Natural killer cell (primary cell): Measurements from ENCODE around the gene CCT6B. TPM values are rescaled to one million over a fixed set of nuclear protein-coding genes. Genes with fewer than 3 reads are reported as not detected.
"Not testable (repeated sequence)": the region's sequence is repeated elsewhere in the genome, so short reads cannot be mapped to it uniquely, and the experiment has no call there.

ENCODE experiments used
- ATAC-seq, 3 donors: fragments of 150-1000 bp in 2 of 3; fragments of 200-7000 bp in 1 of 3; cut with Tn5 transposase; 1 replicate in 1 of 3; 2 replicates in 2 of 3; pipeline ENCODE4 v1.10.0; 2021; ENCODE audit warnings: mild to moderate bottlenecking in 2 of 3, moderate library complexity in 2 of 3
- DNase-seq, 2 donors: peaks; one replicate each; pipeline versions ENCODE4 v3.0.0 to v3.0.0-alpha.2; 2013 to 2021; ENCODE audit warnings: mixed read lengths in 1 of 2
- H3K27ac ChIP-seq: one replicate; pipeline ENCODE4 v1.5.1; 2013; ENCODE audit warnings: mild to moderate bottlenecking, low read length
- H3K27me3 ChIP-seq: one replicate; pipeline ENCODE4 v1.6.1; 2013; ENCODE audit warnings: low read length; ENCODE audit not compliant: control insufficient read depth, insufficient read depth
- H3K36me3 ChIP-seq: one replicate; pipeline ENCODE4 v1.6.1; 2013; ENCODE audit warnings: low read length; ENCODE audit not compliant: control insufficient read depth, insufficient read depth
- H3K4me1 ChIP-seq: one replicate; pipeline ENCODE4 v1.6.1; 2013; ENCODE audit warnings: low read length; ENCODE audit not compliant: control insufficient read depth, insufficient read depth
- H3K4me3 ChIP-seq: one replicate; pipeline ENCODE4 v1.5.1; 2013; ENCODE audit warnings: low read length
- H3K9me3 ChIP-seq: one replicate; pipeline ENCODE4 v1.6.1; 2013; ENCODE audit warnings: low read length; ENCODE audit not compliant: control insufficient read depth, insufficient read depth
- H3K27ac Mint-ChIP-seq, 2 donors: one replicate each; pipeline ENCODE4 v1.8.0; 2022; ENCODE audit warnings: mild to moderate bottlenecking in 2 of 2, mixed read lengths in 2 of 2, moderate library complexity in 1 of 2
- H3K27me3 Mint-ChIP-seq, 2 donors: one replicate each; pipeline ENCODE4 v1.8.0; 2022; ENCODE audit warnings: low read depth in 2 of 2, mixed read lengths in 2 of 2
- H3K36me3 Mint-ChIP-seq: one replicate; pipeline ENCODE4 v1.8.0; 2022; ENCODE audit warnings: mixed read lengths
- H3K4me1 Mint-ChIP-seq, 2 donors: one replicate each; pipeline ENCODE4 v1.8.0; 2022; ENCODE audit warnings: mixed read lengths in 2 of 2
- H3K4me3 Mint-ChIP-seq: one replicate; pipeline ENCODE4 v1.8.0; 2022; ENCODE audit warnings: mild to moderate bottlenecking, moderate library complexity, mixed read lengths
- H3K9me3 Mint-ChIP-seq, 2 donors: one replicate each; pipeline ENCODE4 v1.8.0; 2022; ENCODE audit warnings: mixed read lengths in 2 of 2
- CTCF ChIP-seq: fragments of 200-600 bp; IDR thresholded peaks from one replicate; pipeline ENCODE4 v1.8.0; 2022; ENCODE audit warnings: antibody characterized with exemption
- WGBS: methylation state at CpG from one replicate; pipeline ENCODE4 v1.1.7; 2013; ENCODE audit warnings: missing lambda C conversion rate; ENCODE audit not compliant: insufficient coverage; 5-methylcytosine and 5-hydroxymethylcytosine counted together
- intact Hi-C: fragments of 100-400 bp; cut with micrococcal nuclease; formaldehyde crosslinking; loops from one replicate; pipeline ENCODE4 v1.14.2; 2022
- total RNA-seq, 4 donors: library from RNA; stranded (reverse); fragments of 120-200 nt in 1 of 4; gene quantifications; one replicate each; pipeline versions ENCODE4 v1.2.3 to v1.2.4, GENCODE V29; 2013 to 2022

The CCT6B gene
- total RNA-seq, 3 donors from 2014 or later (not counting 1 experiment from before 2014, with no cell fraction given) = 4.1 to 4.7 (median 4.3) TPM

GRCh38 chr17:35006345-35006744 is 45.1 kb upstream of the CCT6B start:
- no peaks in the 10 kb centered on the region for H3K9me3 ChIP-seq
- H3K27me3 ChIP-seq = no peaks in the 10 kb centered on the region
- ATAC-seq (no peak), DNase-seq (no peak)
- Mint-ChIP-seq H3K27ac (peak overlapping the region in 1 of 2 donors; percentile 49), H3K4me1 (no peaks in the 10 kb centered on the region), H3K4me3 (no peak overlapping the region), H3K27me3 (no peaks in the 10 kb centered on the region), H3K36me3 (peaks cover 7% of the 10 kb centered on the region), H3K9me3 (no peaks in the 10 kb centered on the region)
- no peak overlapping the region for H3K27ac ChIP-seq
- no peak for TF ChIP-seq CTCF
- no peaks in the 10 kb centered on the region for H3K4me1 ChIP-seq
- 89% methylated on average over 4 of the region's 4 CpGs for WGBS
- intact Hi-C loops = no loop called here
- peaks cover 33% of the 10 kb centered on the region for H3K36me3 ChIP-seq
- no peak overlapping the region for H3K4me3 ChIP-seq

DNA sequence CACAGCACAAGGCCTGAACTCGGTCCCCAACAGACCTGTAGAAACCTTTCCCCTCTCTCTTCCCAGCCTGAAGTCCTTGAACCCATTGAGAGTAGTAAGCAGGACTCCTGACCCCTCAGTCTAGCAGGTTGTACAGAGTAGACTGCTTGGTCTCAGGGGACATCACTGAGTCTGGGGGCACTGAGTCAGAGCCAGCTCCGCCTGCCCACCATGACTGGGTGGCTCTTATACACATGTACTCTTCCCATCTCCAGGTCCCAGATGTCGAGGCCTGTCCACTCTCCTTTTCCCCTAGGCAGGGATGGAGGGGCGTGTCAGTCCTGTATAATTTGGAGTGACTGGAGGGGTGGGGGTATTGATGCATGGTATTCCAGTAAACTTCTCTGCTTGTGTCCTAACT is 42.5 kb upstream of the CCT6B start:
- Mint-ChIP-seq H3K4me1 (no peaks in the 10 kb centered on the region), H3K27me3 (no peaks in the 10 kb centered on the region), H3K4me3 (no peak overlapping the region), H3K9me3 (no peaks in the 10 kb centered on the region), H3K27ac (peak overlapping the region; percentile 45 to 49), H3K36me3 (no peaks in the 10 kb centered on the region)
- no peak overlapping the region for H3K27ac ChIP-seq
- H3K4me1 ChIP-seq = peaks cover under 1% of the 10 kb centered on the region
- DNase-seq (no peak), ATAC-seq (no peak)
- intact Hi-C loops = no loop called here
- no peaks in the 10 kb centered on the region for H3K9me3 ChIP-seq
- H3K27me3 ChIP-seq = no peaks in the 10 kb centered on the region
- 98% methylated on average over 3 of the region's 4 CpGs for WGBS
- no peak overlapping the region for H3K4me3 ChIP-seq
- peaks cover 18% of the 10 kb centered on the region for H3K36me3 ChIP-seq
- no peak for TF ChIP-seq CTCF

DNA sequence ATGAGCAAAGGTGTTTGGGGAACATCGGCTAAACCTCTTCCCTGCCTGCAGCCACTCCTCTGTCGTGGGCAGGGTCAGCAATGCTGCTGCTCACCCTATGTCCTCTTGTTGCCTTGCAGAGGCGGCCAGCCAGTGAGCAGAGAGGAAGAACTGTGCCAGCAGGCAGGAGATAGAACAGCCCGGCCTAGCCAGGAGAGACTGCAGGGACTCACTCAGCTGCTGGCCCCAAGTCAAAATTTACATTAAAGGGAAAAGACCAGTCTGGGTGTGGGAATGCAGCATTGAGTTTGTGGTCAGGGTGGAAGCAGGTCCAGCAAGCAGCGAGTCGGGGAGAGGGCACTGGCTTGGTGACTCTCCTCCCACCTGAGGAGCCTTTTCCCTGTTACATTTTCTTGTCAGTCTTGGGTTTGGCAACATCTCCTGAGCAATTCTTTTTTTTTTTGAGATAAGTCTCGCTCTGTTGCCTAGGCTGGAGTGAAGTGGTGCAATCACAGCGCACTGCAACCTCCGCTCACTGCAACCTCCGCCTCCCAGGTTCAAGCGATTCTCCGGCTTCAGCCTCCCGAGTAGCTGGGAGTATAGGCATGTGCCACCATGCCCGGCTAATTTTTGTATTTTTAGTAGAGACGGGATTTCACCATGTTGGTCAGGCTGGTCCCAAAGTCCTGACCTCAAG is 41.8 kb upstream of the CCT6B start:
- intact Hi-C loops = no loop called here
- Histone ChIP-seq H3K9me3 (no peaks in the 10 kb centered on the region), H3K27ac (no peak overlapping the region), H3K4me3 (no peak overlapping the region), H3K36me3 (peaks cover 19% of the 10 kb centered on the region), H3K4me1 (peaks cover 6% of the 10 kb centered on the region), H3K27me3 (no peaks in the 10 kb centered on the region)
- Mint-ChIP-seq H3K9me3 (no peaks in the 10 kb centered on the region), H3K4me1 (peaks cover 5% of the 10 kb centered on the region in 2 donors), H3K27me3 (no peaks in the 10 kb centered on the region), H3K27ac (peak overlapping the region in 1 of 2 donors; percentile 11), H3K4me3 (no peak overlapping the region), H3K36me3 (no peaks in the 10 kb centered on the region)
- no peak for DNase-seq
- TF ChIP-seq CTCF = no peak
- 94% methylated on average over 15 of the region's 15 CpGs for WGBS
- ATAC-seq = no peak

DNA sequence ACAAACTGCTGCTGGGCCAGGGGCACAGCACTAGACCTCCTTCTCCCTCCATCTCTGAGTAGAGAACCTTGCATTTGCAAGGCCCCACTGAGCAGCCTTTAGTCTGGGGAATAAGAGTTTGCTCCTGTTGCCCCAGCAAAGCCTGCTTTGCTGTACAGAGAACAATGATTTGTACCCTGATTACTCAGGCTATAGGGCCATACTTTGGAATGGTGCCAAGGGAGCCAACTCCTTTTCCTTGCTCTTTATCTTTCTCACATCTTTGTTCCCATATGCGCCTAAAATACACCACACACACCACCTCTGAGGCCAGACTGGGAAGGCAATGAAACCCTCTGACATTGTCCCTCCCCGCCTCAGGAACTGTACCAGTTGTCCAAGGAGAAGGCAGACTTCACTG is 40.3 kb upstream of the CCT6B start:
- ATAC-seq (no peak), DNase-seq (no peak)
- intact Hi-C loops = no loop called here
- no peaks in the 10 kb centered on the region for H3K9me3 ChIP-seq
- WGBS = 88% methylated on average over 2 of the region's 2 CpGs
- H3K27ac ChIP-seq = no peak overlapping the region
- Mint-ChIP-seq H3K4me1 (peaks cover 6% of the 10 kb centered on the region in 2 donors), H3K27ac (peak overlapping the region; percentile 11), H3K36me3 (no peaks in the 10 kb centered on the region), H3K27me3 (no peaks in the 10 kb centered on the region), H3K9me3 (no peaks in the 10 kb centered on the region), H3K4me3 (no peak overlapping the region)
- peaks cover 22% of the 10 kb centered on the region for H3K36me3 ChIP-seq
- no peaks in the 10 kb centered on the region for H3K27me3 ChIP-seq
- peaks cover 6% of the 10 kb centered on the region for H3K4me1 ChIP-seq
- no peak overlapping the region for H3K4me3 ChIP-seq
- no peak for TF ChIP-seq CTCF

- H3K4me1 ChIP-seq, intact Hi-C loops, H3K4me3 Mint-ChIP-seq, H3K9me3 Mint-ChIP-seq, H3K4me1 Mint-ChIP-seq, H3K27me3 ChIP-seq, H3K36me3 Mint-ChIP-seq, H3K27me3 Mint-ChIP-seq, H3K9me3 ChIP-seq, H3K4me3 ChIP-seq, DNase-seq, H3K27ac Mint-ChIP-seq, ATAC-seq, H3K27ac ChIP-seq: not testable (repeated sequence)
- peaks cover 25% of the 10 kb centered on the region for H3K36me3 ChIP-seq
- 97% methylated on average over 14 of the region's 14 CpGs for WGBS
Observed at GRCh38 chr17:35000965-35001364, 39.7 kb upstream of the CCT6B start.
